Measurements from ENCODE around the gene RPL27.

GRCh38 chr17:42950044-42950783, 48.0 kb upstream of the RPL27 start:
- TF ChIP-seq RARB (CRISPR knock-in tag; IDR thresholded peaks at IDR 0.05) = no peak
- TF ChIP-seq, protein P1, sequence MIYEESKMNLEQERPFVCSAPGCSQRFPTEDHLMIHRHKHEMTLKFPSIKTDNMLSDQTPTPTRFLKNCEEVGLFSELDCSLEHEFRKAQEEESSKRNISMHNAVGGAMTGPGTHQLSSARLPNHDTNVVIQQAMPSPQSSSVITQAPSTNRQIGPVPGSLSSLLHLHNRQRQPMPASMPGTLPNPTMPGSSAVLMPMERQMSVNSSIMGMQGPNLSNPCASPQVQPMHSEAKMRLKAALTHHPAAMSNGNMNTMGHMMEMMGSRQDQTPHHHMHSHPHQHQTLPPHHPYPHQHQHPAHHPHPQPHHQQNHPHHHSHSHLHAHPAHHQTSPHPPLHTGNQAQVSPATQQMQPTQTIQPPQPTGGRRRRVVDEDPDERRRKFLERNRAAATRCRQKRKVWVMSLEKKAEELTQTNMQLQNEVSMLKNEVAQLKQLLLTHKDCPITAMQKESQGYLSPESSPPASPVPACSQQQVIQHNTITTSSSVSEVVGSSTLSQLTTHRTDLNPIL (CRISPR knock-in tag; IDR thresholded peaks at IDR 0.05; ENCODE audit: low read depth) = no peak
- no peak for TF ChIP-seq BACH2 (CRISPR knock-in tag; IDR thresholded peaks at IDR 0.05; ENCODE audit: borderline replicate concordance)
- no peak for TF ChIP-seq ESRRG (CRISPR knock-in tag; IDR thresholded peaks at IDR 0.05)
- no peak for TF ChIP-seq ARNTL (CRISPR knock-in tag; IDR thresholded peaks at IDR 0.05; ENCODE audit: borderline replicate concordance, low read depth)
- no peak for TF ChIP-seq PATZ1 (CRISPR knock-in tag; IDR thresholded peaks at IDR 0.05; ENCODE audit: borderline replicate concordance)
- no peak for TF ChIP-seq ZFP30 (CRISPR knock-in tag; IDR thresholded peaks at IDR 0.05)
- TF ChIP-seq TSHZ2 (CRISPR knock-in tag; IDR thresholded peaks at IDR 0.05) = no peak
- no peak for TF ChIP-seq TCF4 (CRISPR knock-in tag; IDR thresholded peaks at IDR 0.05; ENCODE audit: borderline replicate concordance)
- TF ChIP-seq ZFP3 (CRISPR knock-in tag; IDR thresholded peaks at IDR 0.05) = no peak
- no peak for TF ChIP-seq SNAI2 (CRISPR knock-in tag; IDR thresholded peaks at IDR 0.05)
- TF ChIP-seq ISL1 (CRISPR knock-in tag; IDR thresholded peaks at IDR 0.05) = no peak
- no peak for TF ChIP-seq ZNF565 (CRISPR knock-in tag; conservative IDR thresholded peaks at IDR 0.05; ENCODE audit: low read depth)
